Adrenal gland (tissue), 5 donors: ENCODE measurements around the gene NFIB.

Experiments used
- POLR2A ChIP-seq, 2 donors: fragments of 450-650 bp; IDR thresholded peaks; one replicate each; pipeline ENCODE4 v1.6.1; 2017; ENCODE audit warnings: antibody characterized with exemption in 2 of 2, mild to moderate bottlenecking in 2 of 2, moderate library complexity in 1 of 2
- TF ChIP-seq, protein P1 (sequence below), 6 experiments: fragments of 450-650 bp in 4 of 6; fragments of 200-600 bp in 2 of 6; sonication (generic) in 1 of 6; IDR thresholded peaks; 1 replicate in 5 of 6; 2 replicates in 1 of 6; pipeline versions ENCODE4 v1.5.1 to v1.8.0; 2016 to 2021; ENCODE audit warnings: antibody characterized with exemption in 6 of 6, mild to moderate bottlenecking in 2 of 6, moderate library complexity in 1 of 6
- donor health status: DM: no; HTN: no; CAD: no.

DNA sequence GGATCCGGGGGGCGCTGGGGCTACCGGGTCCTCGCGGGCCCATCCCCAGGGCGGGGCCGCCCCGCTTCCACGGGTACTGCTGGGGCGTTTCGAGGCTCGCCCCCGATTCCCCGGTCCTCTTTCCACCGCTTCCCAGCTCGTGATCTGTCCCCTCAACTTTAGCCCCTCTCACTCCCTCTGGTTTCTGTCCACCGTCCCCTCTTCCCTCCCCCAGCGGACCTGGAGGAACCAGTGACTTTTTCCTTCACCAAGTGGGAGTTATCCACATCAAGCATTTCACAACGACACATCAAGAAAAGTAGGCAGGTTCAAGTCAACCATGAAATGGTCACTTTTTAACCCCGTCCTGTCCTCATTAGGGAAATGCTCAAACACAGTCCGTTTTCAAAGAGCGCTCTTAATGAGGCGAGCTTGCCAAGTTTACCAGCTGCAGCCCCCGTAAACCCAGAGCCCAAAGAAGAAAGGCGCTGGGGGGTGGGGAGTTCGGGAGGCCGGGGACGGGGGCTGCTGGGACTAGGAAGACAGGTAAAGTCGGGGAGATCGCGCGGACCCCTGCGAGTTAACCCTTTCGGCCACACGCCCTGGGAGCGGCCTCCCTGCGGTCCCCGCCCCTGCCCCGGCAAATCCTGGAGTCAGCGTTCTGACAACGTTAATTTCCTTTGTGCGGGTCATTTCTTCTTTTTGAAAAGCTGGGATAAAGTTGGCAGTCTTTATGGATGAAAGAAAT is 2.1 kb upstream of the NFIB start:
- TF ChIP-seq, protein P1, sequence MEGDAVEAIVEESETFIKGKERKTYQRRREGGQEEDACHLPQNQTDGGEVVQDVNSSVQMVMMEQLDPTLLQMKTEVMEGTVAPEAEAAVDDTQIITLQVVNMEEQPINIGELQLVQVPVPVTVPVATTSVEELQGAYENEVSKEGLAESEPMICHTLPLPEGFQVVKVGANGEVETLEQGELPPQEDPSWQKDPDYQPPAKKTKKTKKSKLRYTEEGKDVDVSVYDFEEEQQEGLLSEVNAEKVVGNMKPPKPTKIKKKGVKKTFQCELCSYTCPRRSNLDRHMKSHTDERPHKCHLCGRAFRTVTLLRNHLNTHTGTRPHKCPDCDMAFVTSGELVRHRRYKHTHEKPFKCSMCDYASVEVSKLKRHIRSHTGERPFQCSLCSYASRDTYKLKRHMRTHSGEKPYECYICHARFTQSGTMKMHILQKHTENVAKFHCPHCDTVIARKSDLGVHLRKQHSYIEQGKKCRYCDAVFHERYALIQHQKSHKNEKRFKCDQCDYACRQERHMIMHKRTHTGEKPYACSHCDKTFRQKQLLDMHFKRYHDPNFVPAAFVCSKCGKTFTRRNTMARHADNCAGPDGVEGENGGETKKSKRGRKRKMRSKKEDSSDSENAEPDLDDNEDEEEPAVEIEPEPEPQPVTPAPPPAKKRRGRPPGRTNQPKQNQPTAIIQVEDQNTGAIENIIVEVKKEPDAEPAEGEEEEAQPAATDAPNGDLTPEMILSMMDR (IDR thresholded peaks at IDR 0.05), result no peak
- peak in 1 of 2 donors; percentile 49 for TF ChIP-seq POLR2A (IDR thresholded peaks at IDR 0.05)
